ENCODE data around the gene CDC14B.

Gene CDC14B

GRCh38 chr9:96490534-96491078 is 129.0 kb downstream of the CDC14B start:
- TF ChIP-seq POLR2AphosphoS5 (IDR thresholded peaks at IDR 0.05; ENCODE audit: low read depth) (no peak), SPI1 (IDR thresholded peaks at IDR 0.05; ENCODE audit: borderline replicate concordance, low read depth) (no peak), CTCF (IDR thresholded peaks at IDR 0.05; ENCODE audit: insufficient read depth, low read length) (no peak), REST (IDR thresholded peaks at IDR 0.05; ENCODE audit: insufficient replicate concordance, low read depth) (no peak), GABPA (IDR thresholded peaks at IDR 0.05; ENCODE audit: low read depth) (no peak)
- no peak for DNase-seq (ENCODE audit: low read depth in 1 of 2, low spot score in 1 of 2)
- Histone ChIP-seq H3K27me3 (ENCODE audit: insufficient read depth, poor library complexity, severe bottlenecking) (no peaks in the 10 kb centered on the region), H3K4me3 (replicated peaks; ENCODE audit: insufficient read depth, low read length) (no peak overlapping the region), H3K27ac (replicated peaks) (no peak overlapping the region)

- Histone ChIP-seq H3K4me3 (replicated peaks; ENCODE audit: insufficient read depth, low read length) (no peak overlapping the region), H3K27me3 (ENCODE audit: insufficient read depth, poor library complexity, severe bottlenecking) (no peaks in the 10 kb centered on the region), H3K27ac (replicated peaks) (no peak overlapping the region)
- no peak for DNase-seq (ENCODE audit: low read depth in 1 of 2, low spot score in 1 of 2)
- TF ChIP-seq CTCF (IDR thresholded peaks at IDR 0.05; ENCODE audit: insufficient read depth, low read length): no peak
- no peak for TF ChIP-seq REST (IDR thresholded peaks at IDR 0.05; ENCODE audit: insufficient replicate concordance, low read depth)
- no peak for TF ChIP-seq SPI1 (IDR thresholded peaks at IDR 0.05; ENCODE audit: borderline replicate concordance, low read depth)
- TF ChIP-seq GABPA (IDR thresholded peaks at IDR 0.05; ENCODE audit: low read depth): no peak
- no peak for TF ChIP-seq POLR2AphosphoS5 (IDR thresholded peaks at IDR 0.05; ENCODE audit: low read depth)
Observed at GRCh38 chr9:96489482-96489979, 130.1 kb downstream of the CDC14B start.

GRCh38 chr9:96487949-96488348 is 131.7 kb downstream of the CDC14B start:
- DNase-seq (ENCODE audit: low read depth in 1 of 2, low spot score in 1 of 2): no peak
- no peak overlapping the region for H3K27ac ChIP-seq (replicated peaks)
- H3K27me3 ChIP-seq (ENCODE audit: insufficient read depth, poor library complexity, severe bottlenecking): no peaks in the 10 kb centered on the region
- TF ChIP-seq POLR2AphosphoS5 (IDR thresholded peaks at IDR 0.05; ENCODE audit: low read depth): no peak
- TF ChIP-seq CTCF (IDR thresholded peaks at IDR 0.05; ENCODE audit: insufficient read depth, low read length): no peak
- no peak for TF ChIP-seq GABPA (IDR thresholded peaks at IDR 0.05; ENCODE audit: low read depth)
- no peak for TF ChIP-seq SPI1 (IDR thresholded peaks at IDR 0.05; ENCODE audit: borderline replicate concordance, low read depth)
- no peak for TF ChIP-seq REST (IDR thresholded peaks at IDR 0.05; ENCODE audit: insufficient replicate concordance, low read depth)
- no peak overlapping the region for H3K4me3 ChIP-seq (replicated peaks; ENCODE audit: insufficient read depth, low read length)

All from HL-60 (cell line).